Osteoblast (primary cell): ENCODE data around the gene CFAP45. TPM values are rescaled to one million over a fixed set of nuclear protein-coding genes. Genes with fewer than 3 reads are reported as not detected.
A peak's percentile ranks its signal among the peaks of the same experiment; 100 is the strongest.

ENCODE experiments used
- DNase-seq: peaks from one replicate; pipeline ENCODE4 v3.0.0; 2011; ENCODE audit warnings: low spot score, mixed read lengths; ENCODE audit not compliant: insufficient read length; ENCODE audit errors: missing footprints
- H2AFZ ChIP-seq: 2 replicates; pipeline ENCODE4 v1.6.0; 2011; ENCODE audit warnings: mild to moderate bottlenecking, low read length
- H3K27ac ChIP-seq: 2 replicates; pipeline ENCODE4 v1.5.1; 2011; ENCODE audit warnings: mild to moderate bottlenecking, low read depth, low read length, moderate library complexity
- H3K27me3 ChIP-seq: 2 replicates; pipeline ENCODE4 v1.6.0; 2012; ENCODE audit warnings: mild to moderate bottlenecking, control low read depth, inconsistent platforms, low read length, moderate library complexity; ENCODE audit not compliant: insufficient read depth
- H3K36me3 ChIP-seq: 2 replicates; pipeline ENCODE4 v1.5.1; 2011; ENCODE audit warnings: mild to moderate bottlenecking, low read length, control low read depth, moderate library complexity; ENCODE audit not compliant: insufficient read depth
- H3K4me1 ChIP-seq: 2 replicates; pipeline ENCODE4 v1.5.1; 2011; ENCODE audit warnings: mild to moderate bottlenecking, low read length, control low read depth, moderate library complexity; ENCODE audit not compliant: insufficient read depth
- H3K4me2 ChIP-seq: 2 replicates; pipeline ENCODE4 v1.6.0; 2011; ENCODE audit warnings: mild to moderate bottlenecking, low read length; ENCODE audit not compliant: insufficient read depth
- H3K4me3 ChIP-seq: fragments of 200-600 bp; sonication (generic); 3 replicates; pipeline ENCODE4 v1.5.1; 2012; ENCODE audit warnings: mild to moderate bottlenecking, low read length, inconsistent platforms; ENCODE audit not compliant: insufficient read depth
- H3K79me2 ChIP-seq: 2 replicates; pipeline ENCODE4 v1.6.0; 2012; ENCODE audit warnings: mild to moderate bottlenecking, low read length, control low read depth, inconsistent platforms; ENCODE audit not compliant: insufficient read depth
- H3K9me3 ChIP-seq: 2 replicates; pipeline ENCODE4 v1.5.1; 2011; ENCODE audit warnings: low read depth, low read length, control low read depth
- H4K20me1 ChIP-seq: 2 replicates; pipeline ENCODE4 v1.6.0; 2012; ENCODE audit warnings: mild to moderate bottlenecking, low read length, control low read depth; ENCODE audit not compliant: insufficient read depth
- CTCF ChIP-seq: IDR thresholded peaks from 2 replicates; pipeline ENCODE4 v1.5.1; 2011; ENCODE audit warnings: mild to moderate bottlenecking, low read depth, low read length, moderate library complexity; ENCODE audit errors: extremely low read depth
- total RNA-seq: library from RNA; depleted of rRNA; stranded (reverse); fragments of >200 nt; gene quantifications from 2 replicates; pipeline ENCODE4 v1.2.3, GENCODE V29; 2012

Gene CFAP45
- total RNA-seq, 1 donor, result 0.36 TPM

- Histone ChIP-seq H3K79me2 (no peaks in the 10 kb centered on the region), H3K4me1 (no peaks in the 10 kb centered on the region), H3K27me3 (peaks cover 12% of the 10 kb centered on the region), H3K27ac (no peak overlapping the region), H2AFZ (no peak overlapping the region), H4K20me1 (no peaks in the 10 kb centered on the region), H3K4me3 (no peak overlapping the region), H3K9me3 (no peaks in the 10 kb centered on the region), H3K4me2 (no peak overlapping the region), H3K36me3 (no peaks in the 10 kb centered on the region)
- TF ChIP-seq CTCF, result peak; percentile 90
- DNase-seq, result peak; percentile 98
Observed at GRCh38 chr1:159936273-159936904, 36.4 kb upstream of the CFAP45 start.

GRCh38 chr1:159935719-159936272 is 35.8 kb upstream of the CFAP45 start:
- H3K79me2 ChIP-seq, result no peaks in the 10 kb centered on the region
- H3K4me1 ChIP-seq, result no peaks in the 10 kb centered on the region
- peak; percentile 64 for DNase-seq
- H2AFZ ChIP-seq, result no peak overlapping the region
- no peaks in the 10 kb centered on the region for H3K9me3 ChIP-seq
- H3K4me2 ChIP-seq, result no peak overlapping the region
- peaks cover 7% of the 10 kb centered on the region for H3K27me3 ChIP-seq
- H3K36me3 ChIP-seq, result no peaks in the 10 kb centered on the region
- H3K27ac ChIP-seq, result no peak overlapping the region
- TF ChIP-seq CTCF, result no peak
- no peak overlapping the region for H3K4me3 ChIP-seq
- no peaks in the 10 kb centered on the region for H4K20me1 ChIP-seq

- H3K36me3 ChIP-seq, result no peaks in the 10 kb centered on the region
- no peaks in the 10 kb centered on the region for H3K4me1 ChIP-seq
- H3K27me3 ChIP-seq, result peaks cover 7% of the 10 kb centered on the region
- H3K4me3 ChIP-seq, result no peak overlapping the region
- no peaks in the 10 kb centered on the region for H4K20me1 ChIP-seq
- H2AFZ ChIP-seq, result no peak overlapping the region
- no peak overlapping the region for H3K27ac ChIP-seq
- no peak for TF ChIP-seq CTCF
- no peak overlapping the region for H3K4me2 ChIP-seq
- no peaks in the 10 kb centered on the region for H3K9me3 ChIP-seq
- peak; percentile 45 for DNase-seq
- no peaks in the 10 kb centered on the region for H3K79me2 ChIP-seq
Observed at GRCh38 chr1:159935305-159935704, 35.3 kb upstream of the CFAP45 start.

GRCh38 chr1:159934136-159935039 is 34.4 kb upstream of the CFAP45 start:
- H2AFZ ChIP-seq, result no peak overlapping the region

More at GRCh38 chr1:159934136-159935039, 34.4 kb upstream of the CFAP45 start:
- peak; percentile 65 for DNase-seq
- no peak overlapping the region for H3K4me3 ChIP-seq
- peaks cover 7% of the 10 kb centered on the region for H3K27me3 ChIP-seq
- no peaks in the 10 kb centered on the region for H3K36me3 ChIP-seq
- H4K20me1 ChIP-seq, result no peaks in the 10 kb centered on the region
- no peaks in the 10 kb centered on the region for H3K9me3 ChIP-seq
- TF ChIP-seq CTCF, result no peak
- no peak overlapping the region for H3K4me2 ChIP-seq
- no peak overlapping the region for H3K27ac ChIP-seq
- no peaks in the 10 kb centered on the region for H3K4me1 ChIP-seq
- H3K79me2 ChIP-seq, result no peaks in the 10 kb centered on the region
